ENCODE measurements around the gene IDI1.

Gene IDI1

GRCh38 chr10:990808-991207 is 58.1 kb downstream of the IDI1 start:
- no peak for DNase-seq

All from activated gamma-delta T cell treated with Interleukin-2 at 50 U/mL for 16 hours (primary cell).